Uterus (tissue), 4 donors: ENCODE measurements around the gene NECTIN2. TPM values are rescaled to one million over a fixed set of nuclear protein-coding genes. Genes with fewer than 3 reads are reported as not detected.
"Not testable (repeated sequence)": the region's sequence is repeated elsewhere in the genome, so short reads cannot be mapped to it uniquely, and the experiment has no call there.

Source experiments
- DNase-seq, 2 donors: peaks; one replicate each; pipeline ENCODE4 v3.0.0-alpha.2; 2019 to 2020
- H3K27ac ChIP-seq, 2 donors: fragments of 200-600 bp; sonication (generic); 1 replicate in 1 of 2; 2 replicates in 1 of 2; pipeline ENCODE4 v1.5.1; 2016 to 2018
- H3K27me3 ChIP-seq, 2 donors: fragments of 200-600 bp; sonication (generic); one replicate each; pipeline ENCODE4 v1.5.1; 2018 to 2019; ENCODE audit warnings: control low read depth in 1 of 2
- H3K36me3 ChIP-seq, 2 donors: fragments of 200-600 bp; sonication (generic); one replicate each; pipeline ENCODE4 v1.5.1; 2019; ENCODE audit warnings: control low read depth in 1 of 2
- H3K4me1 ChIP-seq, 2 donors: fragments of 200-600 bp; sonication (generic); one replicate each; pipeline ENCODE4 v1.5.1; 2018 to 2019; ENCODE audit warnings: control low read depth in 1 of 2
- H3K4me3 ChIP-seq, 2 donors: fragments of 200-600 bp; sonication (generic); 1 replicate in 1 of 2; 2 replicates in 1 of 2; pipeline ENCODE4 v1.5.1; 2018 to 2019; ENCODE audit warnings: mild to moderate bottlenecking in 1 of 2
- H3K9me3 ChIP-seq, 2 donors: fragments of 200-600 bp; sonication (generic); one replicate each; pipeline ENCODE4 v1.5.1; 2019; ENCODE audit warnings: control low read depth in 1 of 2
- CTCF ChIP-seq, 4 experiments: fragments of 200-600 bp in 2 of 4; fragments of 450-650 bp in 2 of 4; sonication (generic) in 2 of 4; IDR thresholded peaks; one replicate each; pipeline ENCODE4 v1.5.1; 2016 to 2019; ENCODE audit warnings: antibody characterized with exemption in 4 of 4, mild to moderate bottlenecking in 2 of 4, moderate library complexity in 1 of 4
- POLR2A ChIP-seq, 2 donors: fragments of 450-650 bp; IDR thresholded peaks; one replicate each; pipeline ENCODE4 v1.6.1; 2016; ENCODE audit warnings: antibody characterized with exemption in 2 of 2, mild to moderate bottlenecking in 1 of 2, moderate library complexity in 1 of 2
- intact Hi-C: fragments of 100-400 bp; cut with DNase I; formaldehyde crosslinking; loops from one replicate; pipeline ENCODE4 v1.15.1; 2023; ENCODE audit warnings: low total_unique reads
- total RNA-seq, 4 donors: library from RNA; depleted of rRNA in 3 of 4; stranded (reverse); fragments of >200 nt in 3 of 4; gene quantifications; one replicate each; pipeline versions ENCODE4 v1.1.0 to v1.2.4, GENCODE V29; 2014 to 2023
- donor health status: DM: yes; HTN: yes; CAD: no.

NECTIN2 gene
- total RNA-seq, 4 donors from 2014 or later = 14.1 to 106 (median 86.1) TPM

GRCh38 chr19:44879309-44880065, 33.4 kb downstream of the NECTIN2 start:
- Histone ChIP-seq H3K4me1 (no peaks in the 10 kb centered on the region), H3K4me3 (no peak overlapping the region), H3K36me3 (no peaks in the 10 kb centered on the region), H3K27ac (no peak overlapping the region), H3K9me3 (no peaks in the 10 kb centered on the region), H3K27me3 (no peaks in the 10 kb centered on the region)
- intact Hi-C loops = no loop called here
- DNase-seq = no peak
- TF ChIP-seq POLR2A (IDR thresholded peaks at IDR 0.05) (no peak), CTCF (IDR thresholded peaks at IDR 0.05) (no peak)

GRCh38 chr19:44882063-44882462, 36.0 kb downstream of the NECTIN2 start:
- no peaks in the 10 kb centered on the region for H3K4me1 ChIP-seq
- H3K27me3 ChIP-seq = no peaks in the 10 kb centered on the region
- TF ChIP-seq POLR2A (IDR thresholded peaks at IDR 0.05) (no peak), CTCF (IDR thresholded peaks at IDR 0.05) (no peak)
- no peaks in the 10 kb centered on the region for H3K9me3 ChIP-seq
- no peak overlapping the region for H3K27ac ChIP-seq
- no peak for DNase-seq
- no peak overlapping the region for H3K4me3 ChIP-seq
- intact Hi-C loops = no loop called here
- no peaks in the 10 kb centered on the region for H3K36me3 ChIP-seq

- DNase-seq, H3K27me3 ChIP-seq, intact Hi-C loops, H3K4me1 ChIP-seq, H3K36me3 ChIP-seq, H3K4me3 ChIP-seq, H3K27ac ChIP-seq, H3K9me3 ChIP-seq: not testable (repeated sequence)
These were observed 36.7 kb downstream of the NECTIN2 start for GRCh38 chr19:44882619-44883397.

- no peaks in the 10 kb centered on the region for H3K9me3 ChIP-seq
- H3K27me3 ChIP-seq = no peaks in the 10 kb centered on the region
- no peaks in the 10 kb centered on the region for H3K4me1 ChIP-seq
- H3K36me3 ChIP-seq = no peaks in the 10 kb centered on the region
- TF ChIP-seq POLR2A (IDR thresholded peaks at IDR 0.05) (no peak), CTCF (IDR thresholded peaks at IDR 0.05) (no peak)
- no peak overlapping the region for H3K4me3 ChIP-seq
- no peak for DNase-seq
- intact Hi-C loops = no loop called here
- H3K27ac ChIP-seq = no peak overlapping the region
These were observed 37.8 kb downstream of the NECTIN2 start for GRCh38 chr19:44883922-44884321.

- Histone ChIP-seq H3K27me3 (no peaks in the 10 kb centered on the region), H3K4me3 (no peak overlapping the region), H3K9me3 (no peaks in the 10 kb centered on the region), H3K27ac (no peak overlapping the region), H3K4me1 (peaks cover under 1% of the 10 kb centered on the region in 2 donors), H3K36me3 (no peaks in the 10 kb centered on the region)
- TF ChIP-seq POLR2A (IDR thresholded peaks at IDR 0.05) = no peak
- no peak for TF ChIP-seq CTCF (IDR thresholded peaks at IDR 0.05)
- intact Hi-C loops = no loop called here
- no peak for DNase-seq
These were observed 38.5 kb downstream of the NECTIN2 start for GRCh38 chr19:44884566-44884965.
